HEK293 (cell line): ENCODE measurements around the gene TEDC2.
A peak's percentile ranks its signal among the peaks of the same experiment; 100 is the strongest.

ENCODE experiments used
- GLI2 ChIP-seq: fragments of 450-650 bp; formaldehyde crosslinking; IDR thresholded peaks from 2 replicates; pipeline ENCODE4; 2017; ENCODE audit warnings: missing biosample characterization, missing genetic modification characterization, low read depth, borderline replicate concordance
- GLIS1 ChIP-seq: fragments of 450-650 bp; formaldehyde crosslinking; IDR thresholded peaks from 2 replicates; pipeline ENCODE4 v1.5.1; 2016; ENCODE audit warnings: missing biosample characterization, missing genetic modification characterization
- KLF10 ChIP-seq: fragments of 450-650 bp; IDR thresholded peaks from 2 replicates; pipeline ENCODE4 v1.5.1; 2018; ENCODE audit warnings: missing biosample characterization, mild to moderate bottlenecking, missing genetic modification characterization
- KLF8 ChIP-seq: fragments of 450-650 bp; formaldehyde crosslinking; IDR thresholded peaks from 2 replicates; pipeline ENCODE4 v1.5.1; 2016; ENCODE audit warnings: missing biosample characterization, missing genetic modification characterization
- SCRT1 ChIP-seq: fragments of 450-650 bp; formaldehyde crosslinking; IDR thresholded peaks from 2 replicates; pipeline ENCODE4 v1.5.1; 2016; ENCODE audit warnings: missing biosample characterization, missing genetic modification characterization, borderline replicate concordance
- SCRT2 ChIP-seq: fragments of 450-650 bp; formaldehyde crosslinking; IDR thresholded peaks from 2 replicates; pipeline ENCODE4 v1.5.1; 2016; ENCODE audit warnings: missing biosample characterization, missing genetic modification characterization
- SP2 ChIP-seq: fragments of 450-650 bp; formaldehyde crosslinking; IDR thresholded peaks from 2 replicates; pipeline ENCODE4 v1.5.1; 2016; ENCODE audit warnings: missing biosample characterization, missing genetic modification characterization
- ZBTB17 ChIP-seq: fragments of 450-650 bp; formaldehyde crosslinking; IDR thresholded peaks from 2 replicates; pipeline ENCODE4 v1.5.1; 2016; ENCODE audit warnings: missing biosample characterization, missing genetic modification characterization
- ZBTB20 ChIP-seq: fragments of 450-650 bp; formaldehyde crosslinking; IDR thresholded peaks from 2 replicates; pipeline ENCODE4 v1.5.1; 2016; ENCODE audit warnings: missing biosample characterization, missing genetic modification characterization
- ZBTB21 ChIP-seq: fragments of 450-650 bp; formaldehyde crosslinking; IDR thresholded peaks from 2 replicates; pipeline ENCODE4 v1.5.1; 2017; ENCODE audit warnings: missing biosample characterization, missing genetic modification characterization
- ZEB2 ChIP-seq: fragments of 450-650 bp; formaldehyde crosslinking; IDR thresholded peaks from 2 replicates; pipeline ENCODE4 v1.5.1; 2016; ENCODE audit warnings: missing biosample characterization, missing genetic modification characterization
- ZFP69B ChIP-seq: fragments of 450-650 bp; formaldehyde crosslinking; IDR thresholded peaks from 2 replicates; pipeline ENCODE4 v1.5.1; 2016; ENCODE audit warnings: missing biosample characterization, missing genetic modification characterization
- ZNF155 ChIP-seq: fragments of 450-650 bp; formaldehyde crosslinking; IDR thresholded peaks from 2 replicates; pipeline ENCODE4 v1.5.1; 2016; ENCODE audit warnings: missing biosample characterization, missing genetic modification characterization
- ZNF324 ChIP-seq: fragments of 450-650 bp; formaldehyde crosslinking; IDR thresholded peaks from 2 replicates; pipeline ENCODE4 v1.5.1; 2016; ENCODE audit warnings: missing biosample characterization, missing genetic modification characterization
- ZNF335 ChIP-seq: fragments of 450-650 bp; formaldehyde crosslinking; conservative IDR thresholded peaks from 2 replicates; pipeline ENCODE4 v1.5.1; 2016; ENCODE audit warnings: missing biosample characterization, missing genetic modification characterization
- ZNF366 ChIP-seq: fragments of 450-650 bp; formaldehyde crosslinking; conservative IDR thresholded peaks from 2 replicates; pipeline ENCODE4 v1.5.1; 2016; ENCODE audit warnings: missing biosample characterization, missing genetic modification characterization
- ZNF37A ChIP-seq: fragments of 450-650 bp; IDR thresholded peaks from 2 replicates; pipeline ENCODE4 v1.5.1; 2018; ENCODE audit warnings: missing biosample characterization, missing genetic modification characterization
- ZNF391 ChIP-seq: fragments of 450-650 bp; formaldehyde crosslinking; IDR thresholded peaks from 2 replicates; pipeline ENCODE4 v1.5.1; 2016; ENCODE audit warnings: low read depth, missing biosample characterization, missing genetic modification characterization, borderline replicate concordance
- ZNF423 ChIP-seq: fragments of 450-650 bp; formaldehyde crosslinking; IDR thresholded peaks from 2 replicates; pipeline ENCODE4 v1.5.1; 2016; ENCODE audit warnings: missing biosample characterization, missing genetic modification characterization
- ZNF433 ChIP-seq: fragments of 450-650 bp; formaldehyde crosslinking; IDR thresholded peaks from 2 replicates; pipeline ENCODE4 v1.5.1; 2016; ENCODE audit warnings: missing biosample characterization, missing genetic modification characterization, low read depth
- ZNF501 ChIP-seq: fragments of 450-650 bp; formaldehyde crosslinking; IDR thresholded peaks from 2 replicates; pipeline ENCODE4 v1.5.1; 2016; ENCODE audit warnings: missing biosample characterization, missing genetic modification characterization
- ZNF629 ChIP-seq: fragments of 450-650 bp; formaldehyde crosslinking; IDR thresholded peaks from 2 replicates; pipeline ENCODE4 v1.5.1; 2017; ENCODE audit warnings: missing biosample characterization, missing genetic modification characterization
- ZNF658 ChIP-seq: fragments of 450-650 bp; formaldehyde crosslinking; IDR thresholded peaks from 2 replicates; pipeline ENCODE4; 2016; ENCODE audit warnings: missing biosample characterization, missing genetic modification characterization
- ZSCAN23 ChIP-seq: fragments of 450-650 bp; formaldehyde crosslinking; IDR thresholded peaks from 2 replicates; pipeline ENCODE4 v1.5.1; 2016; ENCODE audit warnings: missing biosample characterization, missing genetic modification characterization
- ZXDB ChIP-seq: fragments of 450-650 bp; formaldehyde crosslinking; IDR thresholded peaks from 2 replicates; pipeline ENCODE4 v1.5.1; 2016; ENCODE audit warnings: missing biosample characterization, missing genetic modification characterization
- TF ChIP-seq, protein P1 (sequence below): sonication (generic); formaldehyde crosslinking; IDR thresholded peaks from 2 replicates; pipeline ENCODE4 v1.8.1; 2022; ENCODE audit warnings: mild to moderate bottlenecking, moderate library complexity, missing genetic modification reagents
- TF ChIP-seq, protein P2 (sequence below): fragments of 450-650 bp; formaldehyde crosslinking; IDR thresholded peaks from 2 replicates; pipeline ENCODE4 v1.5.1; 2017; ENCODE audit warnings: missing biosample characterization, missing genetic modification characterization
- TF ChIP-seq, protein P3 (sequence below): fragments of 450-650 bp; formaldehyde crosslinking; IDR thresholded peaks from 2 replicates; pipeline ENCODE4 v1.5.1; 2016; ENCODE audit warnings: missing biosample characterization, missing genetic modification characterization
- TF ChIP-seq, protein P4 (sequence below): fragments of 450-650 bp; formaldehyde crosslinking; IDR thresholded peaks from 2 replicates; pipeline ENCODE4 v1.5.1; 2016; ENCODE audit warnings: missing biosample characterization, missing genetic modification characterization
- TF ChIP-seq, protein P5 (sequence below): fragments of 450-650 bp; formaldehyde crosslinking; IDR thresholded peaks from 2 replicates; pipeline ENCODE4 v1.5.1; 2017; ENCODE audit warnings: missing biosample characterization, missing genetic modification characterization
- TF ChIP-seq, protein P6 (sequence below): fragments of 450-650 bp; formaldehyde crosslinking; IDR thresholded peaks from 2 replicates; pipeline ENCODE4 v1.5.1; 2016; ENCODE audit warnings: missing biosample characterization, missing genetic modification characterization

TEDC2 gene

DNA sequence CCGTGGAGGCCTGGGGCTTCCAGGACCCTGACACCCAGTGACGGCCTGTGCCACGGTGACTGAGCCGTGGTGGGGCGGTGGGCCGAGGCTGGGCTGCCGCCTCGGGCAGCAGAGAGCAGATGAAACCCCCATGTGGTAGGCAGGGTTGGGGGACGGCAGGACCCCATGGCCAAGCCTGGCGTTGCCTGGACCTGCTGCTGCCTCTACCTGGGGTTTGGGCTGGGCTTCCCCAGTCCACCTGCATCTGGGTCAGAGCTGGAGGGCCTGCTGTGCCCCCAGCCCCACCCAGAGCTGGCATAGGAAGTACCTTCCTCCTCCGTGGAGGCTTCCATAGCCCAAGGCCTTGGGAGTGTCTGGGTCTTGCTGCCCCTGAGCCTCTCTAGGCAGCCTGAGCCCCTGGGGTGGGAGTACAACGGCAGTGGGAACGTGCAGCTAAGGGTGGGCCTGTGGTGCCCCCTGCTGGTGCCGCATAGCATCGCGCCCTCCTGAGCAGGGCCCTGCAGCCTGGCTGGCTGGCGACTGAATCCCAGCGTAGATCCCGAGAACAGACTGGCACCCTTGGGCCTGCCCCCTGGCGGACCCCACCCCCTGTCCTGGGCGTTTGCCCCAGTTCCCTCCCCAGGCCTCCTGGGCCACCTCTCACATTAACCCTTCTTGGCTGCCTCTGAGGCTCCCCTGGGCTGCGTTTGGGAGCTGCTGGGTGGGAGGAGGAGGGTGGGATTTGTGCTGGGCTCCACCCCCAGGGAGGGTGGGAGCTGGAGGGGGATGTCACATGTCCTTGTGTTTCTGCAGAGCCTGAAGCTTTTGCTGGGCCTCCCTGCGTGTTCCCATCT is 41.2 kb downstream of the TEDC2 start (continued):
- no peak for TF ChIP-seq GLI2 (tag by site-specific recombination)
- TF ChIP-seq ZNF37A (tag by site-specific recombination): no peak
- TF ChIP-seq, protein P1, sequence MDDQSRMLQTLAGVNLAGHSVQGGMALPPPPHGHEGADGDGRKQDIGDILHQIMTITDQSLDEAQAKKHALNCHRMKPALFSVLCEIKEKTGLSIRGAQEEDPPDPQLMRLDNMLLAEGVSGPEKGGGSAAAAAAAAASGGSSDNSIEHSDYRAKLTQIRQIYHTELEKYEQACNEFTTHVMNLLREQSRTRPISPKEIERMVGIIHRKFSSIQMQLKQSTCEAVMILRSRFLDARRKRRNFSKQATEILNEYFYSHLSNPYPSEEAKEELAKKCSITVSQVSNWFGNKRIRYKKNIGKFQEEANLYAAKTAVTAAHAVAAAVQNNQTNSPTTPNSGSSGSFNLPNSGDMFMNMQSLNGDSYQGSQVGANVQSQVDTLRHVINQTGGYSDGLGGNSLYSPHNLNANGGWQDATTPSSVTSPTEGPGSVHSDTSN (CRISPR knock-in tag): 0 out of 2 replicates have a peak, but pooled peaks have one; percentile 33
- TF ChIP-seq SP2 (tag by site-specific recombination): peak; percentile 90
- TF ChIP-seq, protein P2, sequence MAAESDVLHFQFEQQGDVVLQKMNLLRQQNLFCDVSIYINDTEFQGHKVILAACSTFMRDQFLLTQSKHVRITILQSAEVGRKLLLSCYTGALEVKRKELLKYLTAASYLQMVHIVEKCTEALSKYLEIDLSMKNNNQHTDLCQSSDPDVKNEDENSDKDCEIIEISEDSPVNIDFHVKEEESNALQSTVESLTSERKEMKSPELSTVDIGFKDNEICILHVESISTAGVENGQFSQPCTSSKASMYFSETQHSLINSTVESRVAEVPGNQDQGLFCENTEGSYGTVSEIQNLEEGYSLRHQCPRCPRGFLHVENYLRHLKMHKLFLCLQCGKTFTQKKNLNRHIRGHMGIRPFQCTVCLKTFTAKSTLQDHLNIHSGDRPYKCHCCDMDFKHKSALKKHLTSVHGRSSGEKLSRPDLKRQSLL (tag by site-specific recombination): no peak
- TF ChIP-seq ZNF658 (tag by site-specific recombination): no peak
- TF ChIP-seq, protein P3, sequence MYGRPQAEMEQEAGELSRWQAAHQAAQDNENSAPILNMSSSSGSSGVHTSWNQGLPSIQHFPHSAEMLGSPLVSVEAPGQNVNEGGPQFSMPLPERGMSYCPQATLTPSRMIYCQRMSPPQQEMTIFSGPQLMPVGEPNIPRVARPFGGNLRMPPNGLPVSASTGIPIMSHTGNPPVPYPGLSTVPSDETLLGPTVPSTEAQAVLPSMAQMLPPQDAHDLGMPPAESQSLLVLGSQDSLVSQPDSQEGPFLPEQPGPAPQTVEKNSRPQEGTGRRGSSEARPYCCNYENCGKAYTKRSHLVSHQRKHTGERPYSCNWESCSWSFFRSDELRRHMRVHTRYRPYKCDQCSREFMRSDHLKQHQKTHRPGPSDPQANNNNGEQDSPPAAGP (tag by site-specific recombination): peak; percentile 82; the same call in 1 of the 2 replicates
- TF ChIP-seq ZNF501 (tag by site-specific recombination): 0 out of 2 replicates have a peak, but pooled peaks have one; percentile 42
- TF ChIP-seq GLIS1 (tag by site-specific recombination): peak; percentile 87
- TF ChIP-seq ZNF423 (tag by site-specific recombination): peak; percentile 82
- TF ChIP-seq SCRT2 (tag by site-specific recombination): no peak
- TF ChIP-seq SCRT1 (tag by site-specific recombination): no peak
- 0 out of 2 replicates have a peak, but pooled peaks have one; percentile 38 for TF ChIP-seq ZNF324 (tag by site-specific recombination)
- no peak for TF ChIP-seq ZNF155 (tag by site-specific recombination)
- TF ChIP-seq KLF10 (tag by site-specific recombination): 0 out of 2 replicates have a peak, but pooled peaks have one; percentile 46
- peak; percentile 88 for TF ChIP-seq ZFP69B (tag by site-specific recombination)
- 0 out of 2 replicates have a peak, but pooled peaks have one; percentile 22 for TF ChIP-seq KLF8 (tag by site-specific recombination)
- peak; percentile 54 for TF ChIP-seq ZNF629 (tag by site-specific recombination)
- peak; percentile 45; the same call in 1 of the 2 replicates for TF ChIP-seq ZBTB20 (tag by site-specific recombination)
- TF ChIP-seq, protein P4, sequence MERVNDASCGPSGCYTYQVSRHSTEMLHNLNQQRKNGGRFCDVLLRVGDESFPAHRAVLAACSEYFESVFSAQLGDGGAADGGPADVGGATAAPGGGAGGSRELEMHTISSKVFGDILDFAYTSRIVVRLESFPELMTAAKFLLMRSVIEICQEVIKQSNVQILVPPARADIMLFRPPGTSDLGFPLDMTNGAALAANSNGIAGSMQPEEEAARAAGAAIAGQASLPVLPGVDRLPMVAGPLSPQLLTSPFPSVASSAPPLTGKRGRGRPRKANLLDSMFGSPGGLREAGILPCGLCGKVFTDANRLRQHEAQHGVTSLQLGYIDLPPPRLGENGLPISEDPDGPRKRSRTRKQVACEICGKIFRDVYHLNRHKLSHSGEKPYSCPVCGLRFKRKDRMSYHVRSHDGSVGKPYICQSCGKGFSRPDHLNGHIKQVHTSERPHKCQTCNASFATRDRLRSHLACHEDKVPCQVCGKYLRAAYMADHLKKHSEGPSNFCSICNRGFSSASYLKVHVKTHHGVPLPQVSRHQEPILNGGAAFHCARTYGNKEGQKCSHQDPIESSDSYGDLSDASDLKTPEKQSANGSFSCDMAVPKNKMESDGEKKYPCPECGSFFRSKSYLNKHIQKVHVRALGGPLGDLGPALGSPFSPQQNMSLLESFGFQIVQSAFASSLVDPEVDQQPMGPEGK (tag by site-specific recombination): peak; percentile 88
- TF ChIP-seq ZNF433 (tag by site-specific recombination): no peak
- peak; percentile 50 for TF ChIP-seq ZEB2 (tag by site-specific recombination)
- peak; percentile 72 for TF ChIP-seq ZXDB (tag by site-specific recombination)
- TF ChIP-seq, protein P5, sequence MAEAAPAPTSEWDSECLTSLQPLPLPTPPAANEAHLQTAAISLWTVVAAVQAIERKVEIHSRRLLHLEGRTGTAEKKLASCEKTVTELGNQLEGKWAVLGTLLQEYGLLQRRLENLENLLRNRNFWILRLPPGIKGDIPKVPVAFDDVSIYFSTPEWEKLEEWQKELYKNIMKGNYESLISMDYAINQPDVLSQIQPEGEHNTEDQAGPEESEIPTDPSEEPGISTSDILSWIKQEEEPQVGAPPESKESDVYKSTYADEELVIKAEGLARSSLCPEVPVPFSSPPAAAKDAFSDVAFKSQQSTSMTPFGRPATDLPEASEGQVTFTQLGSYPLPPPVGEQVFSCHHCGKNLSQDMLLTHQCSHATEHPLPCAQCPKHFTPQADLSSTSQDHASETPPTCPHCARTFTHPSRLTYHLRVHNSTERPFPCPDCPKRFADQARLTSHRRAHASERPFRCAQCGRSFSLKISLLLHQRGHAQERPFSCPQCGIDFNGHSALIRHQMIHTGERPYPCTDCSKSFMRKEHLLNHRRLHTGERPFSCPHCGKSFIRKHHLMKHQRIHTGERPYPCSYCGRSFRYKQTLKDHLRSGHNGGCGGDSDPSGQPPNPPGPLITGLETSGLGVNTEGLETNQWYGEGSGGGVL (tag by site-specific recombination): peak; percentile 81
- TF ChIP-seq, protein P6, sequence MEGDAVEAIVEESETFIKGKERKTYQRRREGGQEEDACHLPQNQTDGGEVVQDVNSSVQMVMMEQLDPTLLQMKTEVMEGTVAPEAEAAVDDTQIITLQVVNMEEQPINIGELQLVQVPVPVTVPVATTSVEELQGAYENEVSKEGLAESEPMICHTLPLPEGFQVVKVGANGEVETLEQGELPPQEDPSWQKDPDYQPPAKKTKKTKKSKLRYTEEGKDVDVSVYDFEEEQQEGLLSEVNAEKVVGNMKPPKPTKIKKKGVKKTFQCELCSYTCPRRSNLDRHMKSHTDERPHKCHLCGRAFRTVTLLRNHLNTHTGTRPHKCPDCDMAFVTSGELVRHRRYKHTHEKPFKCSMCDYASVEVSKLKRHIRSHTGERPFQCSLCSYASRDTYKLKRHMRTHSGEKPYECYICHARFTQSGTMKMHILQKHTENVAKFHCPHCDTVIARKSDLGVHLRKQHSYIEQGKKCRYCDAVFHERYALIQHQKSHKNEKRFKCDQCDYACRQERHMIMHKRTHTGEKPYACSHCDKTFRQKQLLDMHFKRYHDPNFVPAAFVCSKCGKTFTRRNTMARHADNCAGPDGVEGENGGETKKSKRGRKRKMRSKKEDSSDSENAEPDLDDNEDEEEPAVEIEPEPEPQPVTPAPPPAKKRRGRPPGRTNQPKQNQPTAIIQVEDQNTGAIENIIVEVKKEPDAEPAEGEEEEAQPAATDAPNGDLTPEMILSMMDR: peak; percentile 99
- TF ChIP-seq ZSCAN23: no peak
- TF ChIP-seq ZNF366 (tag by site-specific recombination): no peak
- TF ChIP-seq ZNF335 (tag by site-specific recombination): peak; percentile 71
- peak; percentile 79 for TF ChIP-seq ZBTB17 (tag by site-specific recombination)
- peak; percentile 83; the same call in 1 of the 2 replicates for TF ChIP-seq ZNF391 (tag by site-specific recombination)
- TF ChIP-seq ZBTB21 (tag by site-specific recombination): no peak
